Lung (tissue), 12 donors: ENCODE data around the gene CHRNA4. TPM values are rescaled to one million over a fixed set of nuclear protein-coding genes. Genes with fewer than 3 reads are reported as not detected.

Source experiments
- ATAC-seq: fragments of 200-7000 bp; cut with Tn5 transposase; one replicate; pipeline ENCODE4 v1.9.1; 2020; ENCODE audit warnings: moderate number of reproducible peaks; ENCODE audit not compliant: insufficient read depth, low FRiP score
- DNase-seq, 3 donors: peaks; one replicate each; pipeline ENCODE4 v3.0.0-alpha.2; 2013 to 2017
- H3K27ac ChIP-seq, 2 donors: one replicate each; pipeline ENCODE4 v1.5.1; 2013; ENCODE audit warnings: mild to moderate bottlenecking in 2 of 2, moderate library complexity in 2 of 2, control low read depth in 1 of 2, inconsistent platforms in 1 of 2, low read depth in 1 of 2, low read length in 1 of 2
- H3K27me3 ChIP-seq, 3 donors: one replicate each; pipeline ENCODE4 v1.5.1; 2013; ENCODE audit warnings: low read length in 2 of 3; ENCODE audit not compliant: control insufficient read depth in 3 of 3, insufficient read depth in 3 of 3
- H3K36me3 ChIP-seq, 4 donors: one replicate each; pipeline ENCODE4 v1.5.1; 2013; ENCODE audit warnings: low read length in 4 of 4, mild to moderate bottlenecking in 1 of 4, moderate library complexity in 1 of 4; ENCODE audit not compliant: control insufficient read depth in 4 of 4, insufficient read depth in 4 of 4
- H3K4me1 ChIP-seq, 5 donors: one replicate each; pipeline ENCODE4 v1.5.1; 2013; ENCODE audit warnings: low read length in 5 of 5, mild to moderate bottlenecking in 2 of 5, moderate library complexity in 1 of 5; ENCODE audit not compliant: control insufficient read depth in 5 of 5, insufficient read depth in 5 of 5
- H3K4me3 ChIP-seq: one replicate; pipeline ENCODE4 v1.5.1; 2013; ENCODE audit warnings: mild to moderate bottlenecking, control low read depth, moderate library complexity
- H3K9ac ChIP-seq, 2 donors: one replicate each; pipeline ENCODE4 v1.5.1; 2013; ENCODE audit warnings: low read length in 2 of 2, control low read depth in 1 of 2; ENCODE audit not compliant: insufficient read depth in 1 of 2
- H3K9me3 ChIP-seq, 4 donors: one replicate each; pipeline ENCODE4 v1.5.1; 2013; ENCODE audit warnings: low read length in 3 of 4, mild to moderate bottlenecking in 1 of 4, moderate library complexity in 1 of 4; ENCODE audit not compliant: control insufficient read depth in 4 of 4, insufficient read depth in 3 of 4
- CTCF ChIP-seq: IDR thresholded peaks from 2 replicates; pipeline ENCODE4 v1.5.1; 2012; ENCODE audit warnings: mild to moderate bottlenecking; ENCODE audit errors: control extremely low read depth, extremely low read depth
- WGBS, 2 donors: extraction: QIAGEN DNeasy Blood & Tissue Kit; methylation state at CpG; one replicate each; pipeline ENCODE4 v1.1.7; 2013; 5-methylcytosine and 5-hydroxymethylcytosine counted together
- polyA plus RNA-seq, 2 donors: library from polyadenylated mRNA; stranded (reverse); fragments of 200-250 nt; gene quantifications; one replicate each; pipeline ENCODE4 v1.2.1, GENCODE V29; 2013
- total RNA-seq, 2 donors: library from RNA; depleted of rRNA in 1 of 2; stranded (reverse); fragments of >200 nt in 1 of 2; gene quantifications; one replicate each; pipeline ENCODE4 v1.2.1, GENCODE V29; 2014 to 2021
- donor health status: control.
- donor health status: control.
- donor health status: Bipolar disorder and iron deficiency.
- donor health status: healthy.
- donor health status: DM: yes; HTN: yes; CAD: no.

The CHRNA4 gene
- total and polyA plus RNA-seq, 4 donors: 0.01 to 1.1 (median 0.46) TPM

- WGBS, 2 donors: 69 to 79% methylated on average over 9 of the region's 9 CpGs
Measured at GRCh38 chr20:63312273-63312672, 48.9 kb downstream of the CHRNA4 start.

GRCh38 chr20:63311833-63312243 is 49.3 kb downstream of the CHRNA4 start:
- TF ChIP-seq CTCF: no peak
- no peak for DNase-seq
- Histone ChIP-seq H3K9me3 (no peaks in the 10 kb centered on the region), H3K4me3 (no peak overlapping the region), H3K36me3 (no peaks in the 10 kb centered on the region), H3K4me1 (peaks cover 0 to 31% (median 4%) of the 10 kb centered on the region in 5 donors), H3K27ac (no peak overlapping the region), H3K27me3 (peaks cover 0 to 5% (median 0%) of the 10 kb centered on the region in 3 donors), H3K9ac (no peak overlapping the region)
- 73 to 75% methylated on average over 18 of the region's 18 CpGs for WGBS, 2 donors
- no peak for ATAC-seq

More at GRCh38 chr20:63312273-63312672, 48.9 kb downstream of the CHRNA4 start:
- Histone ChIP-seq H3K27ac (no peak overlapping the region), H3K9me3 (no peaks in the 10 kb centered on the region), H3K4me3 (no peak overlapping the region), H3K27me3 (peaks cover 0 to 5% (median 0%) of the 10 kb centered on the region in 3 donors), H3K36me3 (no peaks in the 10 kb centered on the region), H3K9ac (no peak overlapping the region), H3K4me1 (peaks cover 0 to 31% (median 4%) of the 10 kb centered on the region in 5 donors)
- TF ChIP-seq CTCF: no peak
- DNase-seq (no peak), ATAC-seq (no peak)

GRCh38 chr20:63311186-63311832 is 49.8 kb downstream of the CHRNA4 start:
- peaks cover 0 to 31% (median 4%) of the 10 kb centered on the region in 5 donors for H3K4me1 ChIP-seq
- no peak overlapping the region for H3K27ac ChIP-seq
- ATAC-seq (no peak), DNase-seq (no peak)
- H3K27me3 ChIP-seq: peaks cover 0 to 5% (median 0%) of the 10 kb centered on the region in 3 donors
- 85 to 92% methylated on average over 28 to 29 of the region's 29 CpGs for WGBS, 2 donors
- no peaks in the 10 kb centered on the region for H3K9me3 ChIP-seq
- no peaks in the 10 kb centered on the region for H3K36me3 ChIP-seq
- no peak overlapping the region for H3K4me3 ChIP-seq
- no peak overlapping the region for H3K9ac ChIP-seq
- no peak for TF ChIP-seq CTCF
